WTC11 (cell line): ENCODE data around the gene BORCS8. TPM values are rescaled to one million over a fixed set of nuclear protein-coding genes. Genes with fewer than 3 reads are reported as not detected.

Experiments
- AR ChIP-seq: fragments of 250-450 bp; sonication (Bioruptor Pico); IDR thresholded peaks from 2 replicates; pipeline ENCODE4 v1.9.0; 2021; ENCODE audit warnings: mild to moderate bottlenecking
- ATF3 ChIP-seq: sonication (generic); formaldehyde crosslinking; conservative IDR thresholded peaks from 2 replicates; pipeline ENCODE4 v1.8.1; 2022; ENCODE audit warnings: mild to moderate bottlenecking, missing genetic modification reagents
- CREB1 ChIP-seq: sonication (generic); formaldehyde crosslinking; IDR thresholded peaks from 2 replicates; pipeline ENCODE4 v1.8.0; 2023; ENCODE audit warnings: mild to moderate bottlenecking, missing genetic modification reagents
- CTCF ChIP-seq: fragments of 200-600 bp; IDR thresholded peaks from 2 replicates; pipeline ENCODE4 v1.8.0; 2022; ENCODE audit warnings: antibody characterized with exemption
- GABPB1 ChIP-seq: sonication (generic); formaldehyde crosslinking; IDR thresholded peaks from 2 replicates; pipeline ENCODE4 v1.8.1; 2023; ENCODE audit warnings: mild to moderate bottlenecking, missing genetic modification reagents
- GTF2I ChIP-seq: fragments of 250-450 bp; sonication (Bioruptor Pico); conservative IDR thresholded peaks from 2 replicates; pipeline ENCODE4 v1.4.0; 2021; ENCODE audit warnings: mild to moderate bottlenecking
- HMGA2 ChIP-seq: fragments of 250-450 bp; sonication (Bioruptor Pico); IDR thresholded peaks from 2 replicates; pipeline ENCODE4 v1.4.0; 2021; ENCODE audit warnings: mild to moderate bottlenecking, moderate library complexity
- IRF1 ChIP-seq: sonication (generic); formaldehyde crosslinking; IDR thresholded peaks from 2 replicates; pipeline ENCODE4 v1.8.0; 2023; ENCODE audit warnings: missing genetic modification reagents
- JAZF1 ChIP-seq: fragments of 250-450 bp; sonication (Bioruptor Pico); IDR thresholded peaks from 2 replicates; pipeline ENCODE4 v1.9.0; 2021; ENCODE audit warnings: moderate library complexity, mild to moderate bottlenecking, inconsistent platforms
- KAT7 ChIP-seq: sonication (generic); formaldehyde crosslinking; IDR thresholded peaks from 2 replicates; pipeline ENCODE4 v1.8.1; 2023; ENCODE audit warnings: missing genetic modification reagents, mild to moderate bottlenecking, borderline replicate concordance
- MXD4 ChIP-seq: fragments of 250-450 bp; sonication (Bioruptor Pico); IDR thresholded peaks from 2 replicates; pipeline ENCODE4 v1.8.0; 2021; ENCODE audit warnings: mild to moderate bottlenecking, moderate library complexity, borderline replicate concordance
- NR2C2 ChIP-seq: sonication (generic); formaldehyde crosslinking; IDR thresholded peaks from 2 replicates; pipeline ENCODE4 v1.8.0; 2022; ENCODE audit warnings: mild to moderate bottlenecking, missing genetic modification reagents
- PRDM15 ChIP-seq: sonication (generic); formaldehyde crosslinking; IDR thresholded peaks from 2 replicates; pipeline ENCODE4 v1.8.0; 2022; ENCODE audit warnings: missing genetic modification reagents
- PREB ChIP-seq: sonication (generic); formaldehyde crosslinking; IDR thresholded peaks from 2 replicates; pipeline ENCODE4 v1.8.1; 2022; ENCODE audit warnings: mild to moderate bottlenecking, missing genetic modification reagents, moderate library complexity, borderline replicate concordance
- PRRX2 ChIP-seq: fragments of 250-450 bp; sonication (Bioruptor Pico); IDR thresholded peaks from 2 replicates; pipeline ENCODE4 v1.8.0; 2021; ENCODE audit warnings: mild to moderate bottlenecking
- RORB ChIP-seq: fragments of 250-450 bp; sonication (Bioruptor Pico); IDR thresholded peaks from 2 replicates; pipeline ENCODE4 v1.9.0; 2021; ENCODE audit warnings: mild to moderate bottlenecking
- SOX15 ChIP-seq: fragments of 250-450 bp; sonication (Bioruptor Pico); IDR thresholded peaks from 2 replicates; pipeline ENCODE4 v1.9.0; 2021; ENCODE audit warnings: mild to moderate bottlenecking
- USF1 ChIP-seq: sonication (generic); formaldehyde crosslinking; IDR thresholded peaks from 2 replicates; pipeline ENCODE4 v1.8.0; 2022; ENCODE audit warnings: mild to moderate bottlenecking, missing genetic modification reagents
- ZBTB21 ChIP-seq: sonication (generic); formaldehyde crosslinking; IDR thresholded peaks from 2 replicates; pipeline ENCODE4 v1.8.1; 2023; ENCODE audit warnings: mild to moderate bottlenecking, missing genetic modification reagents, borderline replicate concordance
- ZNF232 ChIP-seq: sonication (generic); formaldehyde crosslinking; IDR thresholded peaks from 2 replicates; pipeline ENCODE4 v1.8.0; 2022; ENCODE audit warnings: mild to moderate bottlenecking, missing genetic modification reagents
- ZNF425 ChIP-seq: fragments of 250-450 bp; sonication (Bioruptor Pico); conservative IDR thresholded peaks from 2 replicates; pipeline ENCODE4 v1.9.0; 2021; ENCODE audit warnings: mild to moderate bottlenecking
- ZNF512 ChIP-seq: sonication (generic); formaldehyde crosslinking; IDR thresholded peaks from 2 replicates; pipeline ENCODE4 v1.8.1; 2022; ENCODE audit warnings: missing genetic modification reagents, borderline replicate concordance
- total RNA-seq: library from RNA; stranded (reverse); gene quantifications from 3 replicates; pipeline ENCODE4 v1.2.3, GENCODE V29; 2021

Gene BORCS8
- total RNA-seq, 1 experiment from 2014 or later, result 20.9 TPM

GRCh38 chr19:19224852-19225494 lies 33.0 kb upstream of the BORCS8 start (continued):
- TF ChIP-seq PREB (CRISPR knock-in tag) (no peak), MXD4 (CRISPR knock-in tag) (no peak), ZNF425 (CRISPR knock-in tag) (no peak), NR2C2 (peak; percentile 25; the same call in 1 of the 2 replicates), ZNF232 (CRISPR knock-in tag) (peak; percentile 93), GTF2I (CRISPR knock-in tag) (no peak), PRDM15 (CRISPR knock-in tag) (no peak), SOX15 (CRISPR knock-in tag) (no peak), HMGA2 (no peak), GABPB1 (peak; percentile 50; the same call in 1 of the 2 replicates), ZBTB21 (no peak), IRF1 (CRISPR knock-in tag) (no peak; the same call in 1 of the 2 replicates), USF1 (CRISPR knock-in tag) (0 out of 2 replicates have a peak, but pooled peaks have one; percentile 35), RORB (CRISPR knock-in tag) (no peak), ATF3 (CRISPR knock-in tag) (no peak), CTCF (0 out of 2 replicates have a peak, but pooled peaks have one; percentile 35), CREB1 (0 out of 2 replicates have a peak, but pooled peaks have one; percentile 49), PRRX2 (no peak), ZNF512 (CRISPR knock-in tag) (no peak), AR (CRISPR knock-in tag) (no peak), KAT7 (0 out of 2 replicates have a peak, but pooled peaks have one; percentile 22), JAZF1 (CRISPR knock-in tag) (no peak)
